ENCODE results near the gene ANKRD10.
"Not testable (repeated sequence)": the region's sequence is repeated elsewhere in the genome, so short reads cannot be mapped to it uniquely, and the experiment has no call there.

The ANKRD10 gene
- total RNA-seq, result 18.9 to 146 (median 79.9) reads per million in 17 experiments

- peak; percentile 100 for DNase-seq
Observed at GRCh38 chr13:110915057-110915873, at the start of gene ANKRD10. ANKRD10 (minus strand) TSS chr13:110915069; CDS start chr13:110914934, 135 bp downstream.

- DNase-seq, result no peak
Observed at GRCh38 chr13:110964229-110965037, 49.6 kb upstream of the ANKRD10 start.

- DNase-seq, result no peak
Observed at GRCh38 chr13:110963554-110963970, 48.7 kb upstream of the ANKRD10 start.

- no peak for DNase-seq
Observed at GRCh38 chr13:110961959-110962358, 47.1 kb upstream of the ANKRD10 start.

GRCh38 chr13:110960204-110960603, 45.3 kb upstream of the ANKRD10 start:
- DNase-seq, result no peak

- DNase-seq, result no peak
Observed at GRCh38 chr13:110957931-110958330, 43.1 kb upstream of the ANKRD10 start.

- DNase-seq, result no peak
Observed at GRCh38 chr13:110957181-110957884, 42.5 kb upstream of the ANKRD10 start.

- DNase-seq, result not testable (repeated sequence)
Observed at GRCh38 chr13:110956216-110956615, 41.3 kb upstream of the ANKRD10 start.

- not testable (repeated sequence) for DNase-seq
Observed at GRCh38 chr13:110955608-110956007, 40.7 kb upstream of the ANKRD10 start.

- peak; percentile 63 to 83 (median 76) for DNase-seq
Observed at GRCh38 chr13:110955072-110955503, 40.2 kb upstream of the ANKRD10 start.

GRCh38 chr13:110954533-110954920, 39.7 kb upstream of the ANKRD10 start:
- not testable (repeated sequence) for DNase-seq

- DNase-seq, result no peak
Observed at GRCh38 chr13:110953833-110954532, 39.1 kb upstream of the ANKRD10 start.

- DNase-seq, result no peak
Observed at GRCh38 chr13:110953416-110953815, 38.5 kb upstream of the ANKRD10 start.

GRCh38 chr13:110952135-110952534, 37.3 kb upstream of the ANKRD10 start:
- DNase-seq, result not testable (repeated sequence)

- no peak for DNase-seq
Observed at GRCh38 chr13:110950819-110951570, 36.1 kb upstream of the ANKRD10 start.

- DNase-seq, result no peak
Observed at GRCh38 chr13:110950356-110950755, 35.5 kb upstream of the ANKRD10 start.

GRCh38 chr13:110949628-110950027, 34.8 kb upstream of the ANKRD10 start:
- peak; percentile 7 to 43 (median 28) for DNase-seq

GRCh38 chr13:110949116-110949515, 34.2 kb upstream of the ANKRD10 start:
- no peak for DNase-seq

- DNase-seq, result not testable (repeated sequence)
Observed at GRCh38 chr13:110947338-110947737, 32.5 kb upstream of the ANKRD10 start.

- no peak for DNase-seq
Observed at GRCh38 chr13:110945928-110946570, 31.2 kb upstream of the ANKRD10 start.

Measured in suppressor macrophage (primary cell).